Measurements from ENCODE around the gene PGC.
A peak's percentile ranks its signal among the peaks of the same experiment; 100 is the strongest.

PGC gene

GRCh38 chr6:41692080-41692675 lies 55.0 kb downstream of the PGC start:
- TF ChIP-seq CTCF (IDR thresholded peaks at IDR 0.05; ENCODE audit: low read depth, low read length): no peak
- TF ChIP-seq MAX (IDR thresholded peaks at IDR 0.05; ENCODE audit: low read depth, low read length): no peak
- TF ChIP-seq MYC (IDR thresholded peaks at IDR 0.05; ENCODE audit: low read depth, low read length): no peak
- no peak for TF ChIP-seq POLR2A (IDR thresholded peaks at IDR 0.05; ENCODE audit: extremely low read depth, insufficient read length)

GRCh38 chr6:41691426-41692079 lies 55.6 kb downstream of the PGC start:
- H3K4me3 ChIP-seq (ENCODE audit: low read depth, low read length): no peak overlapping the region
- DNase-seq (ENCODE audit: low read depth): no peak
- TF ChIP-seq POLR2A (IDR thresholded peaks at IDR 0.05; ENCODE audit: extremely low read depth, insufficient read length) (no peak), MYC (IDR thresholded peaks at IDR 0.05; ENCODE audit: low read depth, low read length) (no peak)

More at GRCh38 chr6:41692080-41692675, 55.0 kb downstream of the PGC start:
- DNase-seq (ENCODE audit: low read depth): no peak
- no peak overlapping the region for H3K4me3 ChIP-seq (ENCODE audit: low read depth, low read length)

GRCh38 chr6:41690541-41691330 lies 56.5 kb downstream of the PGC start:
- DNase-seq (ENCODE audit: low read depth): no peak
- H3K4me3 ChIP-seq (ENCODE audit: low read depth, low read length): no peak overlapping the region
- TF ChIP-seq MAX (IDR thresholded peaks at IDR 0.05; ENCODE audit: low read depth, low read length): no peak
- TF ChIP-seq MYC (IDR thresholded peaks at IDR 0.05; ENCODE audit: low read depth, low read length): no peak
- TF ChIP-seq POLR2A (IDR thresholded peaks at IDR 0.05; ENCODE audit: extremely low read depth, insufficient read length): no peak
- no peak for TF ChIP-seq CTCF (IDR thresholded peaks at IDR 0.05; ENCODE audit: low read depth, low read length)

GRCh38 chr6:41689171-41690008 lies 57.8 kb downstream of the PGC start:
- H3K4me3 ChIP-seq (ENCODE audit: low read depth, low read length): no peak overlapping the region
- DNase-seq (ENCODE audit: low read depth): peak; percentile 29
- no peak for TF ChIP-seq MAX (IDR thresholded peaks at IDR 0.05; ENCODE audit: low read depth, low read length)
- TF ChIP-seq CTCF (IDR thresholded peaks at IDR 0.05; ENCODE audit: low read depth, low read length): no peak
- no peak for TF ChIP-seq MYC (IDR thresholded peaks at IDR 0.05; ENCODE audit: low read depth, low read length)
- no peak for TF ChIP-seq POLR2A (IDR thresholded peaks at IDR 0.05; ENCODE audit: extremely low read depth, insufficient read length)

- no peak for DNase-seq (ENCODE audit: low read depth)
- no peak overlapping the region for H3K4me3 ChIP-seq (ENCODE audit: low read depth, low read length)
- no peak for TF ChIP-seq CTCF (IDR thresholded peaks at IDR 0.05; ENCODE audit: low read depth, low read length)
- TF ChIP-seq MAX (IDR thresholded peaks at IDR 0.05; ENCODE audit: low read depth, low read length): no peak
- TF ChIP-seq POLR2A (IDR thresholded peaks at IDR 0.05; ENCODE audit: extremely low read depth, insufficient read length): no peak
- TF ChIP-seq MYC (IDR thresholded peaks at IDR 0.05; ENCODE audit: low read depth, low read length): no peak
These were observed 58.8 kb downstream of the PGC start for GRCh38 chr6:41688256-41688965.
